ENCODE measurements around the gene ANOS1. TPM values are rescaled to one million over a fixed set of nuclear protein-coding genes. Genes with fewer than 3 reads are reported as not detected.

ANOS1 gene
- total and polyA plus RNA-seq, 2 of the 8 experiments (the other 6 are each of a cell fraction or from before 2014, with no cell fraction given), result 34.4 to 59.0 TPM

- Histone ChIP-seq H3K27ac (ENCODE audit: low read depth, low read length) (no peak overlapping the region), H3K4me1 (replicated peaks in 1 of 4; ENCODE audit: control insufficient read depth in 3 of 4, insufficient read depth in 4 of 4, low read length in 3 of 4) (peaks cover 0 to 5% (median under 1%) of the 10 kb centered on the region in 4 experiments; a peak in 2 of 7 replicates), H3K79me1 (ENCODE audit: low read depth, low read length) (no peaks in the 10 kb centered on the region)
- TF ChIP-seq CEBPB (IDR thresholded peaks at IDR 0.05; ENCODE audit: low read depth, low read length) (no peak), POU5F1 (IDR thresholded peaks at IDR 0.05; ENCODE audit: low read depth, low read length) (no peak), CBX8 (IDR thresholded peaks at IDR 0.05; ENCODE audit: borderline replicate concordance, low read depth, low read length) (no peak), MAFK (IDR thresholded peaks at IDR 0.05; ENCODE audit: low read depth, low read length) (no peak), SRF (IDR thresholded peaks at IDR 0.05; ENCODE audit: low read depth, low read length) (no peak), EGR1 (IDR thresholded peaks at IDR 0.05; ENCODE audit: borderline replicate concordance, low read depth, low read length) (no peak), BACH1 (IDR thresholded peaks at IDR 0.05; ENCODE audit: low read length) (no peak), ASH2L (IDR thresholded peaks at IDR 0.05; ENCODE audit: low read length) (no peak), ATF3 (IDR thresholded peaks at IDR 0.05; ENCODE audit: insufficient read depth, low read depth, low read length) (no peak), GTF2F1 (IDR thresholded peaks at IDR 0.05; ENCODE audit: borderline replicate concordance, low read depth, low read length) (no peak), CTBP2 (IDR thresholded peaks at IDR 0.05; ENCODE audit: borderline replicate concordance, insufficient read depth, insufficient read length, low read length) (no peak), EP300 (IDR thresholded peaks at IDR 0.05; ENCODE audit: borderline replicate concordance in 1 of 2, low read depth in 2 of 2, low read length in 2 of 2) (no peak), RFX5 (IDR thresholded peaks at IDR 0.05; ENCODE audit: borderline replicate concordance, low read depth, low read length) (no peak)
Observed at GRCh38 chrX:8679550-8679949, 52.4 kb downstream of the ANOS1 start.

More at GRCh38 chrX:8679550-8679949, 52.4 kb downstream of the ANOS1 start:
- H2AFZ ChIP-seq (ENCODE audit: low read length), result no peak overlapping the region
- no peaks in the 10 kb centered on the region for H3K27me3 ChIP-seq (replicated peaks in 1 of 4; ENCODE audit: control insufficient read depth in 3 of 4, extremely low read depth in 1 of 4, insufficient read depth in 3 of 4, low read length in 3 of 4)
- no peak overlapping the region for H2BK5ac ChIP-seq (ENCODE audit: low read depth, low read length)
- H3K9ac ChIP-seq (replicated peaks in 1 of 4; ENCODE audit: extremely low read depth in 1 of 4, low read depth in 3 of 4, low read length in 3 of 4), result no peak overlapping the region
- H4K20me1 ChIP-seq (replicated peaks in 1 of 2; ENCODE audit: control insufficient read depth in 1 of 2, insufficient read depth in 2 of 2, low read length in 2 of 2), result no peaks in the 10 kb centered on the region
- peaks cover 0 to 54% of the 10 kb centered on the region in 2 experiments; a peak in 2 of 4 replicates for H3K79me2 ChIP-seq (ENCODE audit: control insufficient read depth in 1 of 2, insufficient read depth in 2 of 2, low read length in 2 of 2)
- H3K4me2 ChIP-seq (ENCODE audit: insufficient read depth in 1 of 2, low read depth in 2 of 2, low read length in 2 of 2), result no peak overlapping the region
- H2BK12ac ChIP-seq (ENCODE audit: low read depth, low read length), result no peak overlapping the region
- ChIA-PET CTCF (ENCODE audit: partially characterized antibody) (interaction anchor here (0.6 kb wide), 1 partner anchor 673 kb away, joined by 3 read pairs; no protein-coding TSS in a partner anchor), POLR2A (ENCODE audit: partially characterized antibody) (no interaction called here)
- no peak overlapping the region for H3K23ac ChIP-seq (ENCODE audit: insufficient read length)
- FAIRE-seq, result peak; percentile 76
- H2BK20ac ChIP-seq (ENCODE audit: low read length), result no peak overlapping the region
- DNase-seq (ENCODE audit: low read depth in 1 of 2, low spot score in 2 of 2), result no peak
- H2BK15ac ChIP-seq (ENCODE audit: low read length), result no peak overlapping the region
- H3K18ac ChIP-seq (ENCODE audit: extremely low read depth, low read length), result no peak overlapping the region
- WGBS, 2 experiments (ENCODE audit: extremely low coverage in 1 of 2, insufficient coverage in 1 of 2, insufficient read length in 1 of 2, insufficient replicate concordance in 2 of 2, low coverage in 1 of 2, low lambda C conversion rate in 2 of 2, missing lambda C conversion rate in 1 of 2), result 90% methylated on average over 7 of the region's 7 CpGs; no CpG with 5 or more reads in 1 of the 2 experiments
- peaks cover 0 to 2% (median 0%) of the 10 kb centered on the region in 4 experiments; a peak in 1 of 8 replicates for H3K36me3 ChIP-seq (ENCODE audit: control insufficient read depth in 2 of 4, insufficient read depth in 4 of 4, low read length in 3 of 4)
- no peaks in the 10 kb centered on the region for H3K9me3 ChIP-seq (ENCODE audit: insufficient read depth in 2 of 2, low read depth in 1 of 2, low read length in 1 of 2)
- no peak overlapping the region for H3K4ac ChIP-seq (replicated peaks; ENCODE audit: insufficient read length, low read depth, low read length)
- no peak overlapping the region for H3K4me3 ChIP-seq (ENCODE audit: extremely low read depth in 1 of 4, insufficient read depth in 2 of 4, low read depth in 3 of 4, low read length in 4 of 4)
- H2AK5ac ChIP-seq (ENCODE audit: low read depth, low read length), result no peak overlapping the region
- H3K56ac ChIP-seq (replicated peaks; ENCODE audit: insufficient read length, low read depth, low read length), result no peak overlapping the region
- no peak overlapping the region for H4K8ac ChIP-seq (ENCODE audit: extremely low read depth, insufficient read depth, low read length)
- H3K14ac ChIP-seq (ENCODE audit: insufficient read length), result no peak overlapping the region
- H2BK120ac ChIP-seq (replicated peaks; ENCODE audit: low read depth, low read length), result no peak overlapping the region
- no peaks in the 10 kb centered on the region for H3K23me2 ChIP-seq (ENCODE audit: low read depth, low read length)
- H4K91ac ChIP-seq (replicated peaks; ENCODE audit: insufficient read length, low read length), result no peak overlapping the region
- no peak overlapping the region for H4K5ac ChIP-seq (ENCODE audit: insufficient read length, low read depth, low read length)
